NCI-H526 treated with DMSO at 0.1 percent for 48 hours (cell line): ENCODE measurements around the gene DNMT3L.
"Not testable (repeated sequence)": the region's sequence is repeated elsewhere in the genome, so short reads cannot be mapped to it uniquely, and the experiment has no call there.

Source experiments
- DNase-seq: peaks from one replicate; lab custom pipeline; 2025; lab: John Stamatoyannopoulos, UW

Gene DNMT3L

DNA sequence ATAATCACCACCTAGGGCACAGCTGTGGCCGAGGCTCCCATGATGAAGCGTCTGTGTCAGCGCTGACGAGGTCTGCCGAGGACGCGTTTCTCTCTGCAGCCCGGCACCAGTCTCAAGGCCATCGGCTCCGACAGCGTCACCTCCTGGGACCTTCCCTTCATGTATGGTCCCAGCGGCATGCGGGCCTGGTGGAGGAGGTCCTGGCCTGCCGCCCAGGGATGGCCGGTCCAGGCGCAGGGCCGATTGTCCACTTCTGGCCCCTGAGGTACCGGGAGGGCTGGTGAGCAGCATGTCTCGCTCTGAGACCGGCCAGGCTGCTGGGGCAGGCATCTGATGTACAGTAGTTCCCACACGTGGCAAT lies 64.6 kb downstream of the DNMT3L start:
- DNase-seq: not testable (repeated sequence)
